GM12865 (cell line): ENCODE measurements around the gene AKAP13.

Experiments
- DNase-seq: peaks from one replicate; pipeline ENCODE4 v3.0.0; 2010; ENCODE audit warnings: low read depth
- H3K4me3 ChIP-seq: 2 replicates; pipeline ENCODE4 v1.5.1; 2011; ENCODE audit warnings: mild to moderate bottlenecking, low read depth, low read length, control low read depth
- CTCF ChIP-seq: IDR thresholded peaks from 2 replicates; pipeline ENCODE4 v1.5.1; 2011; ENCODE audit warnings: low read length, control low read depth, low read depth, inconsistent platforms; ENCODE audit not compliant: insufficient read depth; ENCODE audit errors: missing control alignments

The AKAP13 gene

GRCh38 chr15:85443593-85444087, 63.2 kb downstream of the AKAP13 start:
- peak; percentile 87 for DNase-seq
- H3K4me3 ChIP-seq = no peak overlapping the region
- TF ChIP-seq CTCF = no peak

- DNase-seq = no peak
- no peak for TF ChIP-seq CTCF
- no peak overlapping the region for H3K4me3 ChIP-seq
Measured at GRCh38 chr15:85444122-85444745, 63.8 kb downstream of the AKAP13 start.

GRCh38 chr15:85445361-85445760, 65.0 kb downstream of the AKAP13 start:
- H3K4me3 ChIP-seq = no peak overlapping the region
- DNase-seq = no peak
- TF ChIP-seq CTCF = no peak

- no peak for TF ChIP-seq CTCF
- no peak overlapping the region for H3K4me3 ChIP-seq
- DNase-seq = no peak
Measured at GRCh38 chr15:85451099-85451700, 70.8 kb downstream of the AKAP13 start.

- no peak overlapping the region for H3K4me3 ChIP-seq
- DNase-seq = peak; percentile 67
- TF ChIP-seq CTCF = no peak
Measured at GRCh38 chr15:85452436-85452835, 72.0 kb downstream of the AKAP13 start.

- TF ChIP-seq CTCF = no peak
- no peak overlapping the region for H3K4me3 ChIP-seq
- DNase-seq = no peak
Measured at GRCh38 chr15:85453144-85453872, 72.9 kb downstream of the AKAP13 start.
